GM12878 (cell line): ENCODE results near the gene MRPL12. TPM values are rescaled to one million over a fixed set of nuclear protein-coding genes. Genes with fewer than 3 reads are reported as not detected.
A peak's percentile ranks its signal among the peaks of the same experiment; 100 is the strongest.

Source experiments
- ATAC-seq: fragments of 200-7000 bp; cut with Tn5 transposase; 3 replicates; pipeline ENCODE4 v1.9.1; 2020; ENCODE audit warnings: mild to moderate bottlenecking, moderate library complexity
- BruUV-seq: library from RNA; stranded (reverse); fragments of 400-500 nt; replicated peaks from 2 replicates; lab custom pipeline; 2021; lab: Mats Ljungman, UMichigan
- CTCF ChIA-PET: fragments of 300-600 bp; sonication (Branson Sonifier 250); formaldehyde crosslinking; extraction: SDS; loops from one replicate; lab custom pipeline; 2021; ENCODE audit warnings: inconsistent platforms; lab: Yijun Ruan, JAX
- POLR2A ChIA-PET: fragments of 350-600 bp; formaldehyde crosslinking; extraction: SDS; loops from one replicate; lab custom pipeline; 2021; ENCODE audit warnings: inconsistent platforms; lab: Charles Lee
- RAD21 ChIA-PET: fragments of 300-600 bp; sonication (Branson Sonifier 250); formaldehyde crosslinking; loops from one replicate; lab custom pipeline; 2023; ENCODE audit warnings: antibody characterized with exemption; ENCODE audit not compliant: unreplicated experiment; lab: Charles Lee
- SMC1A ChIA-PET: fragments of 300-600 bp; sonication (Branson Sonifier 250); formaldehyde crosslinking; loops from one replicate; lab custom pipeline; 2023; ENCODE audit not compliant: unreplicated experiment, uncharacterized antibody; lab: Charles Lee
- DNase-seq: peaks from one replicate; pipeline ENCODE4 v3.0.0-alpha.2; 2011; ENCODE audit warnings: low read depth, low spot score
- FAIRE-seq: peaks from 3 replicates; lab custom pipeline; 2011; peaks lifted over from hg19 to GRCh38; lab: Jason Lieb, UNC
- H2AFZ ChIP-seq: 2 replicates; pipeline ENCODE4 v1.6.0; 2011; ENCODE audit warnings: low read depth, low read length, control low read depth; ENCODE audit not compliant: control insufficient read depth
- H3K27ac ChIP-seq: 2 replicates; pipeline ENCODE4 v1.5.1; 2011; ENCODE audit warnings: control low read depth; ENCODE audit not compliant: control insufficient read depth, insufficient read depth
- H3K27me3 ChIP-seq, 2 experiments: replicated peaks in 1 of 2; 2 replicates each; pipeline versions ENCODE4 v1.6.0 to v1.6.1; 2011; ENCODE audit warnings: low read length in 1 of 2; ENCODE audit not compliant: control insufficient read depth in 2 of 2, insufficient read depth in 2 of 2
- H3K36me3 ChIP-seq, 2 experiments: 2 replicates each; pipeline ENCODE4 v1.5.1; 2011; ENCODE audit warnings: low read length in 1 of 2; ENCODE audit not compliant: control insufficient read depth in 2 of 2, insufficient read depth in 2 of 2
- H3K4me1 ChIP-seq: 2 replicates; pipeline ENCODE4 v1.6.1; 2011; ENCODE audit warnings: mild to moderate bottlenecking, low read length, moderate library complexity, mixed read lengths; ENCODE audit not compliant: control insufficient read depth, insufficient read depth
- H3K4me2 ChIP-seq: 2 replicates; pipeline ENCODE4 v1.6.0; 2011; ENCODE audit warnings: control low read depth; ENCODE audit not compliant: control insufficient read depth, insufficient read depth
- H3K4me3 ChIP-seq: fragments of 200-600 bp; sonication (generic); 2 replicates; pipeline ENCODE4 v1.5.1; 2016
- H3K79me2 ChIP-seq: 2 replicates; pipeline ENCODE4 v1.6.0; 2011; ENCODE audit warnings: low read length; ENCODE audit not compliant: control insufficient read depth, insufficient read depth
- H3K9ac ChIP-seq: 2 replicates; pipeline ENCODE4 v1.8.0; 2011; ENCODE audit warnings: low read length, control low read depth, mixed read lengths; ENCODE audit not compliant: control insufficient read depth, insufficient read depth
- H3K9me3 ChIP-seq: replicated peaks from 3 replicates; pipeline ENCODE4 v1.5.1; 2011; ENCODE audit warnings: mild to moderate bottlenecking, low read length; ENCODE audit not compliant: control insufficient read depth, insufficient read depth
- H4K20me1 ChIP-seq: 2 replicates; pipeline ENCODE4 v1.6.0; 2011; ENCODE audit not compliant: control insufficient read depth, insufficient read depth
- BCLAF1 ChIP-seq: fragments of 450-650 bp; IDR thresholded peaks from 2 replicates; pipeline ENCODE4 v1.6.1; 2017; ENCODE audit warnings: antibody characterized with exemption, mild to moderate bottlenecking, moderate library complexity
- DPF2 ChIP-seq: fragments of 450-650 bp; IDR thresholded peaks from 2 replicates; pipeline ENCODE4 v1.6.1; 2017; ENCODE audit warnings: mild to moderate bottlenecking
- E2F4 ChIP-seq: IDR thresholded peaks from 2 replicates; pipeline ENCODE4 v1.6.1; 2012; ENCODE audit warnings: low read depth, low read length, improper control_type of control experiment
- FOXK2 ChIP-seq: fragments of 450-650 bp; IDR thresholded peaks from 2 replicates; pipeline ENCODE4 v1.6.1; 2017; ENCODE audit warnings: mild to moderate bottlenecking, moderate library complexity
- LARP7 ChIP-seq: fragments of 450-650 bp; IDR thresholded peaks from 2 replicates; pipeline ENCODE4 v1.6.1; 2017; ENCODE audit warnings: mild to moderate bottlenecking
- NKRF ChIP-seq: fragments of 450-650 bp; conservative IDR thresholded peaks from 2 replicates; pipeline ENCODE4 v1.6.1; 2017; ENCODE audit warnings: mild to moderate bottlenecking, moderate library complexity
- POLR2A ChIP-seq: IDR thresholded peaks from 2 replicates; pipeline ENCODE4 v1.6.1; 2011; ENCODE audit warnings: low read depth, mild to moderate bottlenecking, low read length
- POLR2AphosphoS2 ChIP-seq: IDR thresholded peaks from 2 replicates; pipeline ENCODE4 v1.6.1; 2011; ENCODE audit warnings: low read depth, mild to moderate bottlenecking, low read length, improper control_type of control experiment, moderate library complexity
- STAT3 ChIP-seq: IDR thresholded peaks from 2 replicates; pipeline ENCODE4 v1.6.1; 2011; ENCODE audit warnings: low read depth, low read length, improper control_type of control experiment
- TCF12 ChIP-seq: IDR thresholded peaks from 2 replicates; pipeline ENCODE4 v1.6.1; 2011; ENCODE audit warnings: low read depth, mild to moderate bottlenecking, low read length
- ZBTB33 ChIP-seq: fragments of 450-650 bp; IDR thresholded peaks from 2 replicates; pipeline ENCODE4 v1.6.1; 2017; ENCODE audit warnings: mild to moderate bottlenecking
- ZNF24 ChIP-seq: fragments of 450-650 bp; IDR thresholded peaks from 2 replicates; pipeline ENCODE4 v1.6.1; 2017; ENCODE audit warnings: antibody characterized with exemption, mild to moderate bottlenecking
- ZNF384 ChIP-seq: IDR thresholded peaks from 2 replicates; pipeline ENCODE4 v1.6.1; 2012; ENCODE audit warnings: low read depth, mild to moderate bottlenecking, low read length, improper control_type of control experiment, borderline replicate concordance
- ZSCAN29 ChIP-seq: fragments of 450-650 bp; IDR thresholded peaks from 2 replicates; pipeline ENCODE4 v1.6.1; 2017; ENCODE audit warnings: mild to moderate bottlenecking, moderate library complexity
- ZZZ3 ChIP-seq: IDR thresholded peaks from 2 replicates; pipeline ENCODE4 v1.6.1; 2011; ENCODE audit warnings: low read depth; ENCODE audit not compliant: control insufficient read depth, insufficient read length
- WGBS: methylation state at CpG from one replicate; pipeline ENCODE4 v1.1.6; 2016; ENCODE audit warnings: low lambda C conversion rate; ENCODE audit not compliant: insufficient replicate concordance, insufficient coverage; ENCODE audit errors: missing lambda C conversion rate; 5-methylcytosine and 5-hydroxymethylcytosine counted together
- in situ Hi-C: fragments of 300-500 bp; cut with MboI; formaldehyde crosslinking; loops from 9 replicates; pipeline ENCODE4 v1.14.3; 2018; ENCODE audit warnings: mixed read lengths
- intact Hi-C: fragments of 100-400 bp; cut with micrococcal nuclease; formaldehyde crosslinking; loops from one replicate; pipeline ENCODE4 v1.14.2; 2022; ENCODE audit not compliant: unreplicated experiment
- polyA plus RNA-seq, 11 experiments: library from polyadenylated mRNA; depleted of rRNA in 4 of 11; unstranded in 6 of 11; stranded (reverse) in 5 of 11; fragments of >200 nt; fragmentation: Nextera tagmentation in 4 of 11; fragmentation: Illumina TruSeq in 1 of 11; extraction: Ambion mirVana in 4 of 11; extraction: Trizol in 1 of 11; gene quantifications; 1 replicate in 1 of 11; 2 replicates in 10 of 11; pipeline versions ENCODE4 v1.2.1 to v1.2.3, GENCODE V29; 2011 to 2016; ENCODE audit warnings: inconsistent platforms in 2 of 11, missing spikeins in 2 of 11, low read depth in 1 of 11
- total RNA-seq, 4 experiments: library from RNA; depleted of rRNA in 3 of 4; stranded (reverse); fragments of >200 nt in 3 of 4; fragmentation: Illumina TruSeq in 1 of 4; extraction: Trizol in 1 of 4; gene quantifications; 2 replicates each; pipeline versions ENCODE4 v1.2.1 to v1.2.3, GENCODE V29; 2013 to 2021

The MRPL12 gene
- total and polyA plus RNA-seq, 10 of the 15 experiments (the other 5 are each of a cell fraction or from before 2014, with no cell fraction given) = 1.3 to 269 (median 117) TPM

GRCh38 chr17:81706232-81706611 lies 3.1 kb downstream of the MRPL12 start (continued):
- no peak for TF ChIP-seq NKRF
- TF ChIP-seq TCF12 = no peak
- no peak for TF ChIP-seq POLR2AphosphoS2
- TF ChIP-seq ZSCAN29 = no peak
- no peak for TF ChIP-seq STAT3
- no peak for TF ChIP-seq FOXK2
- no peak for TF ChIP-seq ZNF24

- TSS peak; percentile 41 for BruUV-seq
- FAIRE-seq = no peak
- Histone ChIP-seq H3K4me3 (no peak overlapping the region), H3K9ac (no peak overlapping the region), H3K27ac (no peak overlapping the region), H4K20me1 (0 out of 2 replicates have a peak, but pooled peaks cover under 1% of the 10 kb centered on the region), H3K4me1 (peaks cover 14% of the 10 kb centered on the region), H3K4me2 (no peak overlapping the region), H3K79me2 (peaks cover 38% of the 10 kb centered on the region), H3K27me3 (no peaks in the 10 kb centered on the region), H3K9me3 (no peaks in the 10 kb centered on the region), H3K36me3 (peaks cover 9 to 23% of the 10 kb centered on the region in 2 experiments), H2AFZ (no peak overlapping the region)
- ChIA-PET RAD21 (no interaction called here), SMC1A (no interaction called here), POLR2A (interaction anchor here (0.6 kb wide), 1 partner anchor 16 kb away, joined by 7 read pairs; no protein-coding TSS in a partner anchor), CTCF (no interaction called here)
- no peak for DNase-seq
- WGBS = 96% methylated on average over 42 of the region's 54 CpGs
- in situ Hi-C loops (no loop called here), intact Hi-C loops (no loop called here)
- ATAC-seq = no peak
- TF ChIP-seq BCLAF1 = no peak
- TF ChIP-seq E2F4 = no peak
- TF ChIP-seq FOXK2 = no peak
- TF ChIP-seq ZZZ3 = no peak
- TF ChIP-seq ZNF384 = no peak
- peak; percentile 54; the same call in 1 of the 2 replicates for TF ChIP-seq POLR2A
- peak; percentile 23; the same call in 1 of the 2 replicates for TF ChIP-seq ZBTB33
- no peak for TF ChIP-seq DPF2
- no peak for TF ChIP-seq LARP7
Measured at GRCh38 chr17:81706757-81707624, 3.8 kb downstream of the MRPL12 start.
